Neutrophil (primary cell): ENCODE data around the gene AMHR2.

Source experiments
- H3K27ac ChIP-seq: fragments of 200-600 bp; sonication (generic); 2 replicates; pipeline ENCODE4 v1.5.1; 2016; ENCODE audit warnings: mild to moderate bottlenecking, moderate library complexity
- H3K27me3 ChIP-seq: fragments of 200-600 bp; sonication (generic); 2 replicates; pipeline ENCODE4 v1.6.0; 2016; ENCODE audit warnings: mild to moderate bottlenecking
- H3K36me3 ChIP-seq: fragments of 200-600 bp; sonication (generic); 2 replicates; pipeline ENCODE4 v1.5.1; 2017
- H3K4me1 ChIP-seq, 2 experiments: fragments of 200-600 bp in 1 of 2; sonication (generic) in 1 of 2; 1 replicate in 1 of 2; 2 replicates in 1 of 2; pipeline versions ENCODE4 v1.5.1 to v1.6.1; 2013 to 2016; ENCODE audit warnings: low read depth in 1 of 2, low read length in 1 of 2, mild to moderate bottlenecking in 1 of 2, moderate library complexity in 1 of 2; ENCODE audit not compliant: control insufficient read depth in 1 of 2, insufficient read depth in 1 of 2
- H3K4me3 ChIP-seq, 2 experiments: fragments of 200-600 bp in 1 of 2; sonication (generic) in 1 of 2; 1 replicate in 1 of 2; 2 replicates in 1 of 2; pipeline ENCODE4 v1.5.1; 2013 to 2016; ENCODE audit warnings: low read depth in 1 of 2, low read length in 1 of 2, mild to moderate bottlenecking in 1 of 2, moderate library complexity in 1 of 2
- H3K9me3 ChIP-seq: fragments of 200-600 bp; sonication (generic); 2 replicates; pipeline ENCODE4 v1.5.1; 2016
- CTCF ChIP-seq: fragments of 200-600 bp; sonication (generic); IDR thresholded peaks from 2 replicates; pipeline ENCODE4 v1.5.1; 2016; ENCODE audit warnings: antibody characterized with exemption

AMHR2 gene

GRCh38 chr12:53474077-53474476 lies 50.4 kb downstream of the AMHR2 start:
- TF ChIP-seq CTCF = no peak
- Histone ChIP-seq H3K27ac (no peak overlapping the region), H3K4me3 (no peak overlapping the region), H3K27me3 (no peaks in the 10 kb centered on the region), H3K4me1 (no peaks in the 10 kb centered on the region), H3K9me3 (no peaks in the 10 kb centered on the region), H3K36me3 (peaks cover 100% of the 10 kb centered on the region)

- no peak for TF ChIP-seq CTCF
- Histone ChIP-seq H3K27ac (no peak overlapping the region), H3K9me3 (no peaks in the 10 kb centered on the region), H3K4me3 (no peak overlapping the region), H3K4me1 (no peaks in the 10 kb centered on the region), H3K36me3 (peaks cover 100% of the 10 kb centered on the region), H3K27me3 (no peaks in the 10 kb centered on the region)
Measured at GRCh38 chr12:53474819-53475218, 51.2 kb downstream of the AMHR2 start.

- no peak for TF ChIP-seq CTCF
- no peaks in the 10 kb centered on the region for H3K27me3 ChIP-seq
- peaks cover 99% of the 10 kb centered on the region for H3K36me3 ChIP-seq
- H3K9me3 ChIP-seq = no peaks in the 10 kb centered on the region
- no peak overlapping the region for H3K4me3 ChIP-seq
- H3K27ac ChIP-seq = no peak overlapping the region
- H3K4me1 ChIP-seq = no peaks in the 10 kb centered on the region
Measured at GRCh38 chr12:53476769-53477209, 53.1 kb downstream of the AMHR2 start.

- Histone ChIP-seq H3K9me3 (no peaks in the 10 kb centered on the region), H3K27me3 (no peaks in the 10 kb centered on the region), H3K4me1 (no peaks in the 10 kb centered on the region), H3K4me3 (no peak overlapping the region), H3K36me3 (peaks cover 99% of the 10 kb centered on the region), H3K27ac (peak overlapping the region; percentile 4)
- no peak for TF ChIP-seq CTCF
Measured at GRCh38 chr12:53478865-53479264, 55.2 kb downstream of the AMHR2 start.

- H3K36me3 ChIP-seq = peaks cover 99% of the 10 kb centered on the region
- TF ChIP-seq CTCF = no peak
- H3K9me3 ChIP-seq = no peaks in the 10 kb centered on the region
- H3K27ac ChIP-seq = peak overlapping the region; percentile 4
- no peaks in the 10 kb centered on the region for H3K27me3 ChIP-seq
- no peak overlapping the region for H3K4me3 ChIP-seq
- H3K4me1 ChIP-seq = no peaks in the 10 kb centered on the region
Measured at GRCh38 chr12:53479331-53479730, 55.7 kb downstream of the AMHR2 start.
